ENCODE data around the gene KCNJ14.

- TF ChIP-seq CHD2 (IDR thresholded peaks at IDR 0.05; ENCODE audit: low read length) (no peak), CTCF (IDR thresholded peaks at IDR 0.05; ENCODE audit: control extremely low read depth in 1 of 3, insufficient read depth in 1 of 3, low read depth in 1 of 3, low read length in 3 of 3) (no peak), RAD21 (IDR thresholded peaks at IDR 0.05 in 1 of 2, conservative IDR thresholded peaks at IDR 0.05 in 1 of 2; ENCODE audit: low read depth in 2 of 2, low read length in 2 of 2) (no peak), EZH2 (IDR thresholded peaks at IDR 0.05; ENCODE audit: low read depth, low read length, severe bottlenecking) (no peak), USF2 (IDR thresholded peaks at IDR 0.05; ENCODE audit: low read length) (no peak)
Measured at GRCh38 chr19:48444936-48445200, 10.5 kb upstream of the KCNJ14 start.

Data from H1 (cell line).